GM08714 (cell line): Measurements from ENCODE around the gene SFSWAP.

Experiments
- H3K4me3 ChIP-seq: fragments of 200-500 bp; sonication (Bioruptor generic); 2 replicates; pipeline ENCODE4 v1.5.1; 2014; ENCODE audit warnings: mild to moderate bottlenecking, low read length, inconsistent platforms
- ZNF274 ChIP-seq: IDR thresholded peaks from 2 replicates; pipeline ENCODE4 v1.6.1; 2012; ENCODE audit warnings: mild to moderate bottlenecking, low read depth, low read length

Gene SFSWAP

DNA sequence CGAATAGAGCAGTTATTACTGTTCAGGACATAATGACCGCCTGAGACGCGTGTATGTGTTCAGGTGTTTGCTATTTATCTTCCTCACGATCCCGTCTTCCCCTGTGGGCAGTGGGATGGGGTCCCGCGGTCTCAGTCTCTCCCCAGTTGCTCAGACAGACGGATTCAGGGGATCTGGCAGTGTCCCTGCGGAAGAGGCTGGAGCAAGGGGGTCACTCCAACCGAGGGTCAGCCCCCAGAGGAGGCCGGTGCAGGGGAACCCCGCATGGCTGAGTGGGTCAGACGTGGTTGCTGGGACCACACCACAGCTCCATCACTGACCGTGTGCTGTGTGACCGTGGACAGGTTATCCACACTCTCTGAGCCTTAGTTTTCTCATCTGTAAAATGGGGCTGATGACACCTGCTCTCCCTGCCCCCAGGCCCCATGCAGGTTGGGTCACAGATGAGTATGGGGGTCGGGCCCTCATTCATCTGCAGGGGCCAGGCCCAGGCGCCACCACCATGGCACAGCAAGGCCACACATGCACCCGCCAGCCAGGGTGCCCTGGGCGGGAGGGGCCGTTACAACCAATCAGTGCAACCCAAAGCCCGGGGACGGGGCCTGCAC is 122.5 kb downstream of the SFSWAP start:
- no peak for TF ChIP-seq ZNF274
- no peak overlapping the region for H3K4me3 ChIP-seq

DNA sequence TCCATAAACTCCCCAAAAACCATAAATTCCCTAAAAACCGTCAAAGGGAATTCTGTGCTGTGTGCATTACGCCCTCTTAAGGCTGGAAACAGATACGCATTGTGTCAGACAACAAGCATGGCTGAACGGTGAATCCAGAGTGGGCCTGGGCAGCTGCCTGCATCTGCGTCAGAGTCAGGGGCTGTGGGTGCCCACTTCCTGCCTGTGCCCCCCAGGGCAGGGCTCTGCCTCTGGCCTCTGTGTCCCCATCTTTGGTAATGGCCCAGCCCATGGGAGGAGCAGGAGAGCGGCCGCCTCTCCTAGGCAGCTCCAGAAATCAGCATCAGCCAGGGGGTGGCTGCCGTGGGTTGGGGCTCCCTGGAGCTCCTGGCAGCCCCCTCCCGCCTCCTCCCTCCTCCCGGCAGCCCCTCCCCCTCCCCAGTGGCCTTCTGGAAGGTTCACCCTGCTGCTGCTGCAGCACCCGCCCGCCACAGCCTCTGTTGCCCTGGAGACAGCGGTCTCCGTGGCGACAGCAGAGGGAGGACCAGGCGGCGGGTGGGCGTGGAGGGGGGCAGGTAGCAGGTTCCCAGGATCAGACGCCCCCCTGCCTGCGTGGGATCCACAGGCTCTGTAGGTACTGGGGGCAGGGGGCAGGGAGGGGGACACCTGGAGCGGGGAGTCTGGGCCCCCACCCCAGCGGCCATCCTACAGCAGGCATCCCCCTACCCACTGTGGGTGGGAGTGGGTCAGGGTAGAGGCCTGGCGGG is 123.2 kb downstream of the SFSWAP start:
- H3K4me3 ChIP-seq = no peak overlapping the region

DNA sequence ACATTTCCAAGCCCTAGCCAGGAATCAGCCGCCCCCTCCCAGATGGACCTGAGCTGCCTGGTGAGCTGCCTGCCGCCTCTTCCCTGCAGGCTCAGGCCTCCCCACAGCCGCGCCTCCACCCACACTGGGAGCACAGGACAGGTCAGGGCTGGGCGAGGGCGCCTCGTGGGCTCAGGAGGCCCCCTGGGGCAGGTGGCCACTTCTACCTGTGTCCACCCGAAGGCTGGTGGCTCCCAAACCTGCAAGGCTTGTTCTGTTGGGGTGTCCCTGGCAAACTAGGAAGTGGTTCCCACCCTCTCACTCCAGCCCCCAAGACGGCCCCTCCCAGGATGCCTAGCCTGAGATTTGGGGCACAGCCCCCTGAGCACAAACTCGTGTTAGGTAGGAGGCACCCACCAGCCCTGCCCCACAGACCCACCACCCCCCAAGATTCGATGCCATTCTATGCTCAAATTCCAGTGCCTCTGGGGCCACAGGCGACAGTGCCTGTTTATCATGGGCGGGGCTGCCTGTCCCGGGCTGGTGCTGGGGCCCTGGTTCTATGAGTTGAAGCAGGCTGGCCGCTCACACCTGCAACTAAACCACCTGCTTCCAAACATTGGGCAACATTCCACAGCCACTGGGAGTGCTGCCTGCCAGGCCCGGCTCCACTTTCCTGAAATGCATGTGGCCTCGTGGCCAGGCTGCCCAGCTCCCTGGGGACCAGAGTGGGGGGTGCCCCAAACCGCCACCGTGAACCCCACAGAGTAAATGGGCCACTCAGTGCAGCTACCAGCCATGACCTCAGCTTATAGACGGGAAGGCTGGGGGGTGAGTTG is 124.1 kb downstream of the SFSWAP start:
- TF ChIP-seq ZNF274 = no peak
- no peak overlapping the region for H3K4me3 ChIP-seq

More for the DNA sequence above, 123.2 kb downstream of the SFSWAP start:
- TF ChIP-seq ZNF274 = no peak

DNA sequence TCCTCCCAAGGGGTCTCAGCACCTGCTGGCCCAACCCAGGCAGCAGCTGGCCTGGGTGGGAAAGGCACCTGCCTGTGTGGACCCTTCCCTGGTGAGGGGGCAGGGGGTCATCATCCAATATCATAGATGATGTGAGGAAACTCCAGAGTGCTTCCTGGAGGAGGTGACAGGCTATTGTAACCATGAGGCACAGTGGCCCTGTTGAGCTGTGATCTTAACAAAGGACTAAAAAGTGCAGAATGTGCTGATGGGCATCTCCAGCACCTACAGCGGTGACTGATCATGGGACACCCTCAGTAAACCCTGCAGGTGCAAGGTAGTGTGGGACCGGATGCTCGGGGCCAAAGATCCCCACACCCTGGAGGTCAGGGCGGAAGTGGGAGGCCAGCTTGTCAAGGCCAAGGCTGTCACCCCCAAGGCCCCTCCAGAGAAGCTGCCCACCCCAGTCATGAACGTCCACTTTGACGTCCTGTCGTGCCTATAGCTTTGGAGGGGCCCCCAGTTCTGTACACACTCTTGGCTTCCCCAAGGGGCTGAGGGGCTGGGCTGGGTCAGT is 124.8 kb downstream of the SFSWAP start:
- H3K4me3 ChIP-seq = no peak overlapping the region
- no peak for TF ChIP-seq ZNF274

DNA sequence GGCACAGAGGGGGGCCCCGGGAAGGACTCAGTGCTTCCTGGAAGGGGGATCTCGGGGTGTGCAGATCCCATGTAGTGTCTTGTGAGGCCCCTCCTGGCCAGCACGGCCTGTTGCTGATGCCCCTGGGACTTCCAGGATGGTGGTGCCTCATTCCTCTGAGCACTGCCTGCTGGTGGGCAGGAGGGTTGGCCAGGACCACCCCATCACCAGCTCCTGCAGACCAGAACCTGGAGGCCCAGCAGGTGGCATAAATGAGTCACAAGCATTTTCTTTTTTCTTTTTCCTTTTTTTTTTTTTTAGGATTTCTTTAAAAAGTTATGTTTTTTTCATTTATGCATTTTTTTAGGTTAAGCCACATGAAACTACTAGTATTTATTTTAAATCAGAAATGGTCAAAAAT is 125.3 kb downstream of the SFSWAP start:
- no peak for TF ChIP-seq ZNF274
- no peak overlapping the region for H3K4me3 ChIP-seq

DNA sequence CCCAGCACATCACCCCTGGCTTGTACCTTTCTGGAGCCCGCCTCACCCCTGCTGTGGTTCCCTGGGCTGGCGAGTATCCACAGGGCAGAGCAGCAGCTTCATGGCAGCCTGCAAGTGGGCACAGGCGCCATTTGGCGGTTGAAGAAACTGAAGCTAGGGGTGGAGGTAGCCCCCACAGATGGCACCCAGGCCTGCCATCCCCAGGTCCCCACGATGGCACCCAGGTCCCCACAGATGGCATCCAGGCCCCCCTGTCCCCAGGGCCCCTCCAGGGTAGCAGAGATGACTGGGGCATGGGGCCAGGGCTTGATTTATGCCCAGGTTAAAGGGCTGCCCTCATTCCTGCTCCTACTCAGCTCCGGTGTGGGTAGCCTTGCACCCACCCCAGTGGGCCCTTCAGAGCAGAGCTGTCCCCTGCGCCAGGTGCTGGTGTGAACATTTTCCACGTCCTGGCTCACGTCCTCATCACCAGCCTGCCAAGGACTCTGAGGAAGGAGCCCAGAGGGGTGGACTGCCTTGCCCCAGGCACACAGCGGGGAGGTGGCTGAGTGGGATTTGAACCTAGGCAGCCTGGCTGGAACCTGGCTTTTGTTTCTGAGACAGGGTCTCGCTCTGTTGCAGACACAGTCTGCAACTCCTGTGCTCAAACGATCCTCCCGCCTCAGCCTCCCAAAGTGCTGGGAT is 126.0 kb downstream of the SFSWAP start:
- H3K4me3 ChIP-seq = no peak overlapping the region
- no peak for TF ChIP-seq ZNF274

DNA sequence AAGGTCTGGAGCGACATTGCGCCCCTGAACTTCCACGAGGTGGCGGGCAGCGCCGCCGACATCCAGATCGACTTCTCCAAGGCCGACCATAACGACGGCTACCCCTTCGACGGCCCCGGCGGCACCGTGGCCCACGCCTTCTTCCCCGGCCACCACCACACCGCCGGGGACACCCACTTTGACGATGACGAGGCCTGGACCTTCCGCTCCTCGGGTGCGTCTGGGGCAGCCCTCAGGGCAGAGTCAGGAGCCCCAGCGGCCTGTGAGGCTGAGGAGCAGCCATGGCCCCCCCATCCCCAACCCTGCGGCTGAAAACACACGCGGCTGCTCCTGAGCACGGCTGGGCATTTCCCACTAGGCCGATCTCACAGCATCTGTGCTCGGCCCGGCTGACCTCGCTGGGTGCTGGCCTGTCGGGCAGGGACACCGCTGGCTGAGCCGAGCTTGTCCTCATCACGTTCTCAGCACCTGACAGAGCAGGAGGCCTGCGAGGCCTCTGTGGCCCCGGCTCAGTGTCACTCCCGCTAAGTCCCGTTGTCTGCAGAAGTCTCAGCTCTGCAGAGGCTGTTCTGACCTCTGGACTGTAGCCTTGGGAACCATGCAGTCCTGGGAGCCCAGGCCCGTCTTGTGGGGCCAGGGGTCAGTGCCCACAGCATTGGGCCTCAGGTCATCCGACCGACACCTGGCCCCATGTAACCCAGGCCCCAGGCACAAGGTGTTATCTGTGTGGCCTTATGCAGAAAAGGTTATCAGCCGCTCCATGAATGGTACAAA is 129.9 kb downstream of the SFSWAP start:
- no peak for TF ChIP-seq ZNF274
- no peak overlapping the region for H3K4me3 ChIP-seq

DNA sequence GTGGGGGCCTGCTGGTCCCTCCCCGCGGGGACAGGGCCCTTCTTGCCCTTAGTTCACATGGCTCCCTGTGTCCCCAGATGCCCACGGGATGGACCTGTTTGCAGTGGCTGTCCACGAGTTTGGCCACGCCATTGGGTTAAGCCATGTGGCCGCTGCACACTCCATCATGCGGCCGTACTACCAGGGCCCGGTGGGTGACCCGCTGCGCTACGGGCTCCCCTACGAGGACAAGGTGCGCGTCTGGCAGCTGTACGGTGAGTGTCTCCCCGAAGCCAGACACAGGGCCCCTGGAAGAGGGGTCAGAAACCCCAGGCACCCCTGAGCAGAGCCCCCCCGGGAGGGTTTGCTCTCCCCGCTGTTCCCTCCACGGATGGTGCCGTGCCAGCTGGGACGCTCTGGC is 130.7 kb downstream of the SFSWAP start:
- TF ChIP-seq ZNF274 = no peak

DNA sequence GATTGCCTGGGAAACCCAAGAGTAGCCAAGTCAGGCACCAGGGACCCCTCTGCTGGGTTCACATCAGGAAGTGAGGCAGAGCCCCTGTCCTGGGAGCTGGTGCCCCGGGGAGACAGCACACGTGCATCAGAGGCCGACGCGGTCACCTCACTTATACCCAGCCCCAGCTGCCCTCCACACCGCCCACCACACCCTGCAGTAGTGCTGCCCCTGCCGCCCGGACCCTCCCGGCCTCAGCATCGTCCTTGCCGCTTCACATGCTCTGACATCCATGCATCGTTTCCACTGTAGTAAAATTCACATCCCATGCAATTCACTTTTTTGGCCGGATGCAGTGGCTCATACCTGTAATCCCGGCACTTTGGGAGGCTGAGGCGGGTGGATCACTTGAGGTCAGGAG is 131.3 kb downstream of the SFSWAP start:
- H3K4me3 ChIP-seq = no peak overlapping the region
- TF ChIP-seq ZNF274 = no peak

More for the DNA sequence above, 130.7 kb downstream of the SFSWAP start:
- no peak overlapping the region for H3K4me3 ChIP-seq

DNA sequence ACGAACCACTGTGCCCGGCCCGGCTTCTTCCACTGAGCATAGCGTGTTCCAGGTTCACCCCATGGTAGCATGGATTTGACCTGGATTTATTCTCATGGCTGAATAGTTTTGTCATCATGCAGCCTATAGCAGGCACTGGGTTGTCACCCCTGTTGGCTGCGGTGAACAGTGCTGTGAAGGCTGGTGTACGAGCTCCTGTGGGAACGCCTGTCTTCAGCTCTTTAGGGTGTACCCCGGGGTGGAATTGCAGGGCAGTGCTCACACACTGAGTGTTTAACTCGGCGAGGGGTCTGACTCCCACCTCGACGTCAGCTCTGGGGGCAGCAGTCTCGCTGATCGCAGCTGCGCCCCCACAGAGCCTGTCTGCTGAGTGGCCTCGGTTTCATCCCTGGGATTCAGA is 132.6 kb downstream of the SFSWAP start:
- no peak overlapping the region for H3K4me3 ChIP-seq
- no peak for TF ChIP-seq ZNF274

DNA sequence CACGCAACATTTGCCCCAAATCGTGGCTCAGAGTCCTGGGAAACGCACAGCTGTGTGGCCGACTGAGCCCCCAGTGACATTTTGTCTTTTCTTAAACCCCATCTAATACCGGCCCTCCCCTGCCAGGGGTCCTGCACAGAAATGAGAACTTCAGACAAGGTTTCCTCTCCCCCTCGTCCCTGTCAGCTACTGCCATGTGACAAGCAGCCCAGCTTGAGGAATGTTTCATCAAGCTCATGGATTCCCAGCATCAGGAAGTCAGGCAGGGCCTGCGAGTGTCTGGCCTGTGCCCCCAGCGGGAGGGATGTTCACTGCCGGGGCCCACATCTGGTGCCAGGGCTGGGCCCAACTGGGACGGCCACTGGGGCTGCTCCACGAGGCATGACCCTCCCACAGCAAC is 133.2 kb downstream of the SFSWAP start:
- TF ChIP-seq ZNF274 = no peak
- H3K4me3 ChIP-seq = no peak overlapping the region

DNA sequence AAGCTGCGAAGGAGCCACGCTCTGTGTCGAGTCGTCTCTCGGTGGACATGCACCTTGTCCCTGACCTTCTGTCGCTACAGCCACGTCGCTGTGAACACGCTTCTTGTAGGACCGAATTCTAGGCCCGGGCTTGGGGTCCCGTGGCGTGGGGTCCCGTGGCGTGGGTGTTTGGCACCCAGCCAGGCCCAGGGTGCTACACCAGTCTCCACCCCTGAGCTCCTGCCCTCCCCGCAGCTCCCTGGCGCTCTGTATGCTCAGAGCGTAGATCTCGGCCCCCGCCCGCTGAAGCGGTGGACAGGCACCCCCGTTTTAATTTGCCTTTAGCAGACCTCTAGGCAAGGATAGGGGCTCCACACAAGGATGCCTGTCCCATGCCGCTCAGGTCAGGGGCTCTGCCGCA is 133.8 kb downstream of the SFSWAP start:
- H3K4me3 ChIP-seq = no peak overlapping the region
- no peak for TF ChIP-seq ZNF274

DNA sequence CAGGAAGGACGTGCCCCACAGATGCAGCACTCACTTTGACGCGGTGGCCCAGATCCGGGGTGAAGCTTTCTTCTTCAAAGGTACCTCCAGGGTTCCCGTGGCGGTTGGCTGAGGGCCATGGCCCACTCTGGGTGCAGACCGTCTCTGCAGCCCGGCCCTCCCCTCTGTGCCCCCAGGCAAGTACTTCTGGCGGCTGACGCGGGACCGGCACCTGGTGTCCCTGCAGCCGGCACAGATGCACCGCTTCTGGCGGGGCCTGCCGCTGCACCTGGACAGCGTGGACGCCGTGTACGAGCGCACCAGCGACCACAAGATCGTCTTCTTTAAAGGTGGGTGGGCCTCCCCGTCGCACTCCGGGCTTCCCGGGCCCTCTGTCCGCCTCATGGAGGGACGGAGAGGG is 134.2 kb downstream of the SFSWAP start:
- no peak overlapping the region for H3K4me3 ChIP-seq
- no peak for TF ChIP-seq ZNF274

DNA sequence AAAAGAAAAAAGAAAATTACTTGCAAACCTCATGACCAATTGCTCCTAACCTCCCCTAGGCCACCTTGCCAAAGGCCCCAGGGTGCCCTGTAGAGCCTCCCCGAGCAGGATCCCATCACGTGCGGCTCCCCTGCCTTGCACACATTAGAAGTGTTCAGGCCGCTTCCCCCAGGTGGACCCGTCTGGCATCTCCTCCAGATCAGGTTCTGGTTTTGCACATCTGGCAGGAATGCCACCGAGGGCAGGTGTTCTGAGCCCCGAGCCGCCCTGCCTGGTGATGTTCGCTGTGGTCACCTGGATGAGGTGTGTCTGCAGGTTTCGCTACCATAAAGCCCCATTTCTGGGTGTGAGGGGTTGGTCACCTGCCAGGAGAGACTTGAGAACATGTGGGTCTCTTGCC is 136.6 kb downstream of the SFSWAP start:
- H3K4me3 ChIP-seq = no peak overlapping the region
- no peak for TF ChIP-seq ZNF274
